ENCODE data around the gene UCP3. TPM values are rescaled to one million over a fixed set of nuclear protein-coding genes. Genes with fewer than 3 reads are reported as not detected.

The UCP3 gene
- total and polyA plus RNA-seq, 7 donors = 8.9 to 587 (median 202) TPM

DNA sequence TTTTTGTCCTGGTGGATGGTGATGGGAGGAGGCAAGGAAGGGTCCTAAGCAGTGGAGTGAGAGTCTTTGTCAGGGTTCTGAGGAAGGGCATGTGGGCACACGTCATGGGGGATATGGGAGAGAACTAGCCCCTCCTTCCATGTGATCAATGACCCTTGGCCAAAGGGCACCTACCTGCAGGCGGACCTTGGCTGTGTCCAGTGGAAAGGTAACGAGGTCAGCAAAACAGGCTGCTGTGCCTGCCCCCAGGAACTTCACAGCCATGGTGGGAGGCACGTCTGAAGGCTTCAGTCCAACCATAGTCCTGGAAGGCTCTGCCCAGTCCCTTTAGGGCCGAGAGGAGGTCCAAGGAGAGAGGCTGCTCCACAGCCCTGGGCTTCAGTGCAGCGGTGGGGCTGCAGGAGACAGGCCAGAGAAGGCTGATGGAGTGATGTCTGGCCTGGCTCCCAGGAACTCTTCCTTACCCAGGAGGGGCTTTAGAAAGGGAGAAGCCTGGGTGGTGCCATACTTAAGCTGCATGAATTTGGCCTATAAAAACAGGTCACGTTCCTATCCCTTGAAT, 2.1 kb downstream of the UCP3 start:
- intact Hi-C loops (cut with DNase I) = no loop called here
- Histone ChIP-seq H3K27ac (peak overlapping the region; percentile 98), H3K4me3 (peak overlapping the region; percentile 75), H3K9me3 (no peaks in the 10 kb centered on the region), H3K36me3 (ENCODE audit: insufficient read depth in 1 of 2, low read depth in 1 of 2) (peaks cover 0 to 51% of the 10 kb centered on the region in 2 donors), H3K4me1 (peaks cover 65% of the 10 kb centered on the region), H3K27me3 (ENCODE audit: insufficient read depth in 3 of 3, low read length in 2 of 3) (no peaks in the 10 kb centered on the region)
- no peak for TF ChIP-seq CTCF (IDR thresholded peaks at IDR 0.05)
- WGBS, 3 donors = 29 to 44% (median 31%) methylated on average over 7 of the region's 7 CpGs
- DNase-seq (no peak), ATAC-seq (no peak)

DNA sequence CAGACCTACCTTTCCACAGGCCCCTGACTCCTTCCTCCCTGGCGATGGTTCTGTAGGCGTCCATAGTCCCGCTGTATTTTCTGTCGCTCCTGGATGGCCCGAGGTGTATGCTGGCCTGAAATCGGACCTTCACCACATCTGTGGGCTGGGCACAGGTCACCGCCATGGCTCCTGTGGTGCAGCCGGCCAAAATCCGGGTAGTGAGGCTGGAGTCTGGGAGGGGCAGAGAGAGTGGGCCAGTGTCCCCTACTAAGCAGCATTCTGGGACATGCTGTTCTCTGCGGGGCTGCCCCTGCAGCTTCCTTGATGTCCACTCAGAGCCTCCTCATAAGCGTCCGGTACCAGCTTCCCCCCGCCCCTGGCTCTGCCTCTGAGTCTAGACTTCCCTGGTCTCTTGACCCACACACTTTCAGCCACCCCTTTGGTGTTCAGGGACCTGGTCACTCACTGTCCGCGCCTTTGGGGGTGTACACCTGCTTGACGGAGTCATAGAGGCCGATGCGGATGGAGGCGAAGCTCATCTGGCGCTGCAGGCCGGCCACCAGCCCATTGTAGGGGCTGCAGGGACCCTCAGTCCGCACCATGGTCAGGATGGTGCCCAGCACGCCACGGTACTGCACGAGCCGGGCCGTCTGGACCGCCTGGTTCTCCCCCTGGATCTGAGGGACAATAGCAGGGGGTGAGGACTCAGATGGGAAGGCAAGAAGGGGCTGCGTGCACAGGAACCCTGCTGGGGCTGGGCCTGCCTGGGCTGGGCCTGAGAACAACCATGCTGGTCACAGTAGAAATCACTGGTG, 3.0 kb downstream of the UCP3 start:
- Histone ChIP-seq H3K27me3 (ENCODE audit: insufficient read depth in 3 of 3, low read length in 2 of 3) (no peaks in the 10 kb centered on the region), H3K4me3 (peak overlapping the region; percentile 75), H3K4me1 (peaks cover 64% of the 10 kb centered on the region), H3K27ac (peak overlapping the region; percentile 98), H3K36me3 (ENCODE audit: insufficient read depth in 1 of 2, low read depth in 1 of 2) (peaks cover 0 to 60% of the 10 kb centered on the region in 2 donors), H3K9me3 (no peaks in the 10 kb centered on the region)
- intact Hi-C loops (cut with DNase I) = no loop called here
- 61 to 87% (median 78%) methylated on average over 26 to 29 of the region's 29 CpGs for WGBS, 3 donors
- ATAC-seq (peak in 2 of 4 donors; percentile 25 to 31), DNase-seq (peak in 1 of 2 donors; percentile 76)
- no peak for TF ChIP-seq CTCF (IDR thresholded peaks at IDR 0.05)

- DNase-seq (no peak), ATAC-seq (no peak)
- 57 to 72% (median 65%) methylated on average over 11 of the region's 11 CpGs for WGBS, 3 donors
- Histone ChIP-seq H3K36me3 (ENCODE audit: insufficient read depth in 1 of 2, low read depth in 1 of 2) (peaks cover 0 to 68% of the 10 kb centered on the region in 2 donors), H3K27ac (peak overlapping the region; percentile 98), H3K27me3 (ENCODE audit: insufficient read depth in 3 of 3, low read length in 2 of 3) (no peaks in the 10 kb centered on the region), H3K4me3 (peak overlapping the region; percentile 75), H3K9me3 (no peaks in the 10 kb centered on the region), H3K4me1 (peaks cover 54% of the 10 kb centered on the region)
- no peak for TF ChIP-seq CTCF (IDR thresholded peaks at IDR 0.05)
- intact Hi-C loops (cut with DNase I) = no loop called here
Measured at GRCh38 chr11:74004759-74005615, 3.9 kb downstream of the UCP3 start.

DNA sequence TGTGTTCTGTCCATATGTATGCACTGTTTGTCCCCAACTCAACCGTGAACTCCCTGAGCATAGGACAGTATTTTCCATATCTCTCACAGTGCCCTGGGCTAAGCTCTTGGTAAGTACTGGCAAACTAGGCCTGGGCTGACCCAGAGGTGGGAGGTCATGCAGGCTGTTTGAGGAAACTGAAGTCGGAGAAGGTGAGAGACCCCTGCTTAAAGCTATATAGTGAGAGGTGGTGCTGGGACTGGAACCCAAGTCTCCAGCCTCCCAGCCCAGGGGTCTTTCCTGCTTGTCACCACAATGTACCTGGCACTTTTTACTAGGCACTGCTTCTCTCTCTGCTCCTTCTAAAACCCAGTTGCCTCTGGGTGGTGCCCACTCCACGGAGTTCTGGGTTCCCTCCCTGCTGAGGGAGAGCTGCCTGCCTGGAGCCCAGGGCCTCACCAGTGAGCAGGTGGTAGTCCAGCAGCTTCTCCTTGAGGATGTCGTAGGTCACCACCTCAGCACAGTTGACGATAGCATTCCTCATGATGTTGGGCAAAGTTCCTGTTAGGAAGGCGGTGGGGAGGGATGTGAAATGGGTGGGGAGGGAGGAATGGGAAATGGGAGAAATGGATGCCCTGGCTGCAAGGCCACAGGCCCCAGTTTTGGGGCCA, 4.7 kb downstream of the UCP3 start:
- no peak for TF ChIP-seq CTCF (IDR thresholded peaks at IDR 0.05)
- Histone ChIP-seq H3K27ac (peak overlapping the region; percentile 98), H3K27me3 (ENCODE audit: insufficient read depth in 3 of 3, low read length in 2 of 3) (no peaks in the 10 kb centered on the region), H3K36me3 (ENCODE audit: insufficient read depth in 1 of 2, low read depth in 1 of 2) (peaks cover 0 to 74% of the 10 kb centered on the region in 2 donors), H3K4me3 (no peak overlapping the region), H3K4me1 (peaks cover 46% of the 10 kb centered on the region), H3K9me3 (no peaks in the 10 kb centered on the region)
- intact Hi-C loops (cut with DNase I) = no loop called here
- no peak for ATAC-seq
- WGBS, 3 donors = 65 to 74% (median 72%) methylated on average over 6 of the region's 6 CpGs
- DNase-seq = no peak
